ENCODE data around the gene ARHGAP35.

The ARHGAP35 gene

DNA sequence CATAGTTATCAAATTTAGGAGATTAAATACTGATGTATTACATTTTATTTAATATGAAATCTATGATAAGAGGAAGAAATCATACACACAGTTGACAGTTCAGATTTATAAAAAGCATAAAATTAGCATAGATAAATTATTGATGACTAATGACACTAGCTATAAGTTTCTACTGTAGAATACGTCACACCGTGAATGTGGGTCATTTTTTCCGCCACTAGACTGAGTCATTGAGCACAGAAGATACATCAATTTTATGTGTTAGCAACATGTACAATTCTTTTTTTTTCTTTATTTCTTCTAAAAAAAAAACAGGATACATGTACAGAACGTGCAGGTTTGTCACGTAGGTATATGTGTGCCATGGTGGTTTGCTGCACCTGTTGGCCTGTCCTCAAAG lies 32.3 kb upstream of the ARHGAP35 start:
- Histone ChIP-seq H3K9me3 (ENCODE audit: control insufficient read depth, insufficient read depth, low read length) (no peaks in the 10 kb centered on the region), H3K9ac (ENCODE audit: low read depth, low read length) (no peak overlapping the region), H3K36me3 (ENCODE audit: control insufficient read depth, insufficient read depth, low read length) (no peaks in the 10 kb centered on the region), H3K4me1 (ENCODE audit: control insufficient read depth, insufficient read depth, low read length) (no peaks in the 10 kb centered on the region), H3K4me3 (ENCODE audit: low read depth, low read length) (no peak overlapping the region), H3K27me3 (ENCODE audit: control insufficient read depth, insufficient read depth, low read length) (no peaks in the 10 kb centered on the region)

DNA sequence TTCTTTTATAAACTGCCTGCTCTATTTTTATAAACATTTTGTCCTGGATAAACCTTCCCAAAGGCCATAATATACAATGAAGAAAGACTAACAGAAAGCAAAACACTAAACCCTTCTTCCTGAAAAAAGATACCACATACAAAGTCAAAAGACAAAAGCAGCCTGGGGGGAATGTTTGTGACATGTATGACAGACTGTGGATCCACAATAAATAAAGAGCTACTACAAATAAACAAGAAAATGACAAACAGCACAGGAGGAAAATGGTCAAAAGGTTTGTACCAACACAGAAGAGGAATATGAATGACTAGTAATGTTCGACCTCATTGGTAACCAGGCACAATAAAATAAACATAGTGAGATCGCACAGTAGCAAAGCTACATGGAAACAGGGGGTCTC lies 29.9 kb upstream of the ARHGAP35 start:
- H3K4me3 ChIP-seq (ENCODE audit: low read depth, low read length) = no peak overlapping the region
- H3K9ac ChIP-seq (ENCODE audit: low read depth, low read length) = no peak overlapping the region
- H3K9me3 ChIP-seq (ENCODE audit: control insufficient read depth, insufficient read depth, low read length) = no peaks in the 10 kb centered on the region
- H3K36me3 ChIP-seq (ENCODE audit: control insufficient read depth, insufficient read depth, low read length) = no peaks in the 10 kb centered on the region
- H3K4me1 ChIP-seq (ENCODE audit: control insufficient read depth, insufficient read depth, low read length) = no peaks in the 10 kb centered on the region
- H3K27me3 ChIP-seq (ENCODE audit: control insufficient read depth, insufficient read depth, low read length) = no peaks in the 10 kb centered on the region

DNA sequence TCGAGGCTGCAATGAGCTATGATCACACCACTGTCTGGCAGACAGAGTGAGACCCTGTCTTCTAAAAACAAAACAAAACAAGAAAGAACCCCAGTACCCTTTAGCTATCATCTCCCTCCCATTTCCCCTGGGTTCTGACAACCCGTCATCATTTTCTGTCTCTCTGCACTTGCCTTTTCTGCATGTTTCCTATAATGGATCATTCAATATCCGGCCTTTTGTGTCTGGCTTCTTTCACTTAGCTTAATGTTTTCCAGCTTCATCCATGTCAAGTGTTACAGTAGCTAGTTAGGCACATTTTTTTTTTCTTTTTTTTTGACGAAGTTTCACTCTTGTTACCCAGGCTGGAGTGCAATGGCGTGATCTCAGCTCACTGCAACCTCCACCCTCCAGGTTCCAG lies 26.7 kb upstream of the ARHGAP35 start:
- Histone ChIP-seq H3K36me3 (ENCODE audit: control insufficient read depth, insufficient read depth, low read length) (peaks cover 10% of the 10 kb centered on the region), H3K4me3 (ENCODE audit: low read depth, low read length) (no peak overlapping the region), H3K4me1 (ENCODE audit: control insufficient read depth, insufficient read depth, low read length) (no peaks in the 10 kb centered on the region), H3K9ac (ENCODE audit: low read depth, low read length) (no peak overlapping the region), H3K9me3 (ENCODE audit: control insufficient read depth, insufficient read depth, low read length) (no peaks in the 10 kb centered on the region), H3K27me3 (ENCODE audit: control insufficient read depth, insufficient read depth, low read length) (no peaks in the 10 kb centered on the region)

DNA sequence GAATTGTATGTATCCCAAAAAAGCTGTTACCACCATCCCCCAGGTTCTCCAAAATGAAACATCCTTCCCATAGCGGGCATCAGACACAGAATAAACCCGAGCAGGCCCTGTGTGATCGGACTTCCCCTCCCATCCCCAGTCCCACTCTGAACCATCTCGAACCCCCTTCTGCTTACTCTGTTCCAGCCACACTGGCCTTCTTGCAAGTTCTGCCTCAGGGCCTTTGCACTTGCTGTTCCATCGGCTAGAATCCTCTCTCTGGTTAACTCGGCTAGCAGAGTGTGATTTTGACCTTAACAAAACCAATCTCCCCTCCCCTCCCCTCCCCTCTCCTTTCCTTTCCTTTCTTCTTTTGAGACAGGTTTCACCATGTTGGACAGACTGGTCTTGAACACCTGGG lies 25.8 kb upstream of the ARHGAP35 start:
- H3K36me3 ChIP-seq (ENCODE audit: control insufficient read depth, insufficient read depth, low read length) = peaks cover 15% of the 10 kb centered on the region
- no peaks in the 10 kb centered on the region for H3K27me3 ChIP-seq (ENCODE audit: control insufficient read depth, insufficient read depth, low read length)
- H3K9me3 ChIP-seq (ENCODE audit: control insufficient read depth, insufficient read depth, low read length) = no peaks in the 10 kb centered on the region
- H3K4me3 ChIP-seq (ENCODE audit: low read depth, low read length) = no peak overlapping the region
- no peak overlapping the region for H3K9ac ChIP-seq (ENCODE audit: low read depth, low read length)
- no peaks in the 10 kb centered on the region for H3K4me1 ChIP-seq (ENCODE audit: control insufficient read depth, insufficient read depth, low read length)

DNA sequence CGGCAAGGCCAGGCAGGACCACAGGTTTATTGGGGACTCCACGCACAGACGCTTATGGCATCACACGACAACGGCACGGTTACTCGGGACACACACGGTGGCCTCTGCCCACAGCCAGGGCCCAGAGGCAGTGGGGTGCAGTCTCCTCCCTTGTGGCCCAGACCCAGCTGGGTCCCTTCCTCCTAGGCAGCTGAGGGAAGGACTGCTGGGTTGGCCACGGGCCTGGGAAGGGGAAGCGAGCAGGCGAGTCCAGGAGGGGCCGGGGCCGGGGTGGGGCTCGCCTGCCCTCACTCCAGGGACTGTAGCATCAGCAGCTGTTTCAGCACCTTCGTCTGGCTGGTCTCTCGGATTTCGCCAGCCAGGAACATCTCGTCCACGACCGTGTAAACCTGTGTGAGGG lies 22.6 kb upstream of the ARHGAP35 start:
- Histone ChIP-seq H3K36me3 (ENCODE audit: control insufficient read depth, insufficient read depth, low read length) (peaks cover 19% of the 10 kb centered on the region), H3K9me3 (ENCODE audit: control insufficient read depth, insufficient read depth, low read length) (no peaks in the 10 kb centered on the region)

DNA sequence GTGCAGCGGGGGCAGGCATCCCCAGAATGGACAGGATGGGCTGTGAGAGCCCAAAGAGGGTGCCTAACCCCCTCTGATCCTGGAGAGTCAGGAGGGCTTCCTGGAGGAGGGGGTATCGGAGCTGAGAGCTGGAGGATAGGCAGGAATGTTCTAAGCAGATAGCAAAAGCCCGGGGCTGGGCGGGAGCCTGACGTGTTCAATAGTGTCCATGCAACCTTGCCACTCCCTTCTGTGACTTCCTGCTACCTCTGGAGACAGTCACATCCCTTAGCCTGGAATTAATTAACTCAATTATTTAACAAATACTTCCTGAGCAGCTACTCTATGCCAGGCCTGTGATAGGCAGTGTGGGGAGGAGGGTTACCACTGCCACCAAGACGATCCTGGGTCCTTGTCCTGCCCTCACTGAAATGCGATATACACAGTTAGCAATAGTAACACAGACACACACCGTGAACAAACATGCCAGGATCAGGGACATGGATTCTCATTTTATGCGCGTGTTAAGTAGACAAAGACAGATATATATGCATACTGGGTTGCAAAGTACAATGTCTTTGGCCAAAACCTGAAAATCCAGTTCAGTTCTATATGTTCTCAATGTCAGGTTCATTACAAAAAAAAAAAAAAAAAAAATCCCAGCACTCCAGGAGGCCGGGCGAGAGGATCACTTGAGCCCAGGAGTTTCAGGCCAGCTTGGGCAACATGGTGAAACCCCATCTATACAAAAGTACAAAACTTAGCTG lies 20.9 kb upstream of the ARHGAP35 start:
- no peaks in the 10 kb centered on the region for H3K9me3 ChIP-seq (ENCODE audit: control insufficient read depth, insufficient read depth, low read length)
- peaks cover 29% of the 10 kb centered on the region for H3K36me3 ChIP-seq (ENCODE audit: control insufficient read depth, insufficient read depth, low read length)
- H3K9ac ChIP-seq (ENCODE audit: low read depth, low read length) = no peak overlapping the region
- no peaks in the 10 kb centered on the region for H3K4me1 ChIP-seq (ENCODE audit: control insufficient read depth, insufficient read depth, low read length)
- no peaks in the 10 kb centered on the region for H3K27me3 ChIP-seq (ENCODE audit: control insufficient read depth, insufficient read depth, low read length)
- no peak overlapping the region for H3K4me3 ChIP-seq (ENCODE audit: low read depth, low read length)

More for the DNA sequence above, 22.6 kb upstream of the ARHGAP35 start:
- no peaks in the 10 kb centered on the region for H3K27me3 ChIP-seq (ENCODE audit: control insufficient read depth, insufficient read depth, low read length)
- H3K9ac ChIP-seq (ENCODE audit: low read depth, low read length) = no peak overlapping the region
- H3K4me3 ChIP-seq (ENCODE audit: low read depth, low read length) = no peak overlapping the region
- no peaks in the 10 kb centered on the region for H3K4me1 ChIP-seq (ENCODE audit: control insufficient read depth, insufficient read depth, low read length)

DNA sequence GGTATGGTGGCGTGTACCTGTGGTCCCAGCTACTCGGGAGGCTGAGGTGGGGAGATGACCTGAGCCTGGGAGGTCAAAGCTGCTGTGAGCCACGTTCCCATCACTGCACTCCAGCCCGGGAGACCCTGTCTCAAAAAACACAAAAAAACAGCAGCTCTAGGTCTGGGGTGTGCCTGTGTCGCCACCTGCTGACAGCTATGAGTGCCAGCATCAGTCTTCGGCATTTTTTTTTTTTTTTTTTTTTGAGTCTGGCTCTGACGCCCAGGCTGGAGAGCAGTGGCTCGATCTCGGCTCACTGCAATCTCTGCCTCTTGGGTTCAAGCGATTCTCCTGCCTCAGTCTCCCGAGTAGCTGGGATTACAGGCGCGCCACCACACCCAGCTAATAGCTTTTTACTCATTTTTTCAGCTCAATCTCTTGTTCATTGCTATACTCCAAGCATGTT lies 20.3 kb upstream of the ARHGAP35 start:
- Histone ChIP-seq H3K9ac (ENCODE audit: low read depth, low read length) (no peak overlapping the region), H3K4me3 (ENCODE audit: low read depth, low read length) (no peak overlapping the region), H3K9me3 (ENCODE audit: control insufficient read depth, insufficient read depth, low read length) (no peaks in the 10 kb centered on the region), H3K4me1 (ENCODE audit: control insufficient read depth, insufficient read depth, low read length) (no peaks in the 10 kb centered on the region), H3K27me3 (ENCODE audit: control insufficient read depth, insufficient read depth, low read length) (no peaks in the 10 kb centered on the region), H3K36me3 (ENCODE audit: control insufficient read depth, insufficient read depth, low read length) (peaks cover 29% of the 10 kb centered on the region)

DNA sequence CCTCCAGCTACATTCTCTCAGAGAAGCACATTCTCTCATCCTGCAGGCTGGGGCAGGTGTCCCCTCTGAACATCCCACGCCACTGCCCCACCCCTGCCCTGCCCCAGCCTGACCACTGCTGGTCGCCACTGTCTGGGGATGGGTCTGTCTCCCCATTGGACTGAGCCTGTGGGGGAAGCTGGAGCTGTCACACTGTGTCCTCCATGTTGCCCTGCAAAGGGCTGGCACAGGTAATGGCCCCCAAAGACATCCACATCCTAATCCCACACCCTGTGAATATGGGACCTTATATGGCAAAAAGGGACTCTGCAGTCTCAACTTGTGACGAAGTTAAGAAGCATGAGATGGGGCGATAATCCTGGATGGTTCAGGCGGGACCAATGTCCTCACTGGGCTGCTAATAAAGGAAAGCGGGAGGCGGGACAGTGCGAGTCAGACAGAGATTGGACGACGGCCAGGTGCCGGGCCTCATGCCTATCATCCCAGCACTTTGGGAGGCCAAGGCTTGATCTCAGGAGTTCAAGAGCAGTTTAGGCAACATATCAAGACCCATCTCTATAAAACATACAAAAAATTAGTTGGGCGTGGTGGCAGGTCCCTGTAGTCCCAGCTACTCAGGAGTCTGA lies 19.2 kb upstream of the ARHGAP35 start:
- H3K9ac ChIP-seq (ENCODE audit: low read depth, low read length) = no peak overlapping the region

DNA sequence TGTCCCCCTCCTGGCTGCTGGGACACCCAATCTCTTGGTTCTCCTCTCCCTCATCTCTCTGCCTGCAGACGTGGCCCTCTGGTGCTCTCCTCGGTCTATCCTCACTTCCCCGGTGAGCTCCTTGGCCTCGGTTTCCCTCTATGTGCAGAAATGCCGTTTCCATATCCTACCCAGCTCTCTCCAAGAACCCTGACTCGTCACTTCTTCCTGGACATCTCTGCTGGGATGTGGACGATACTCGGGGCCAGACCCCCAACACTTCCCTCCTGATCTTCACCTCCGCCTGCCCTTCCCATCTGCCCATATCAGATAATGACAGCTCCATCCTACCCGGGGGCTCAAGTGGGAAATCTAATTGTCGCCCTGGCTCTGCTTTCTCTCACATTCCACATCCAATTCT lies 18.0 kb upstream of the ARHGAP35 start:
- no peak overlapping the region for H3K4me3 ChIP-seq (ENCODE audit: low read depth, low read length)
- H3K9ac ChIP-seq (ENCODE audit: low read depth, low read length) = no peak overlapping the region
- H3K9me3 ChIP-seq (ENCODE audit: control insufficient read depth, insufficient read depth, low read length) = no peaks in the 10 kb centered on the region
- no peaks in the 10 kb centered on the region for H3K4me1 ChIP-seq (ENCODE audit: control insufficient read depth, insufficient read depth, low read length)
- no peaks in the 10 kb centered on the region for H3K27me3 ChIP-seq (ENCODE audit: control insufficient read depth, insufficient read depth, low read length)
- peaks cover 31% of the 10 kb centered on the region for H3K36me3 ChIP-seq (ENCODE audit: control insufficient read depth, insufficient read depth, low read length)

More for the DNA sequence above, 19.2 kb upstream of the ARHGAP35 start:
- H3K36me3 ChIP-seq (ENCODE audit: control insufficient read depth, insufficient read depth, low read length) = peaks cover 29% of the 10 kb centered on the region
- H3K9me3 ChIP-seq (ENCODE audit: control insufficient read depth, insufficient read depth, low read length) = no peaks in the 10 kb centered on the region
- no peaks in the 10 kb centered on the region for H3K4me1 ChIP-seq (ENCODE audit: control insufficient read depth, insufficient read depth, low read length)
- H3K27me3 ChIP-seq (ENCODE audit: control insufficient read depth, insufficient read depth, low read length) = no peaks in the 10 kb centered on the region
- no peak overlapping the region for H3K4me3 ChIP-seq (ENCODE audit: low read depth, low read length)

DNA sequence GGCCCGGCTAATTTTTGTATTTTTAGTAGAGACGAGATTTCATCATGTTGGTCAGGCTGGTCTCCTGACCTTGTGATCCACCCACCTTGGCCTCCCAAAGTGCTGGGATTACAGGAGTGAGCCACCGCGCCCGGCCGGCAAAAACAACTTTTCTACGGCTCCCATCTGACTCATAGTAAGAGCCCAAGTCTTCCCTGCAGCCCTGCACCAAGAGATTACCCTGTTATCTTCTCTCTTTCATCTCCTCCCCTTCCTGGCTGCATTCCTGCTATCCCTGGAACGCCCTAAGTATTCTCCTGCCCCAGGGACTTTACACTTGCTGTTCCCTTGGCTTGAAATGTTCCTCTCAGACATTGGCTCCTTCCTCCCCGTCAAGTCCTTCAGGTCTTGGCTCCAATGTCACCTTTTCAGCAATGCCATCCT lies 16.7 kb upstream of the ARHGAP35 start:
- Histone ChIP-seq H3K27me3 (ENCODE audit: control insufficient read depth, insufficient read depth, low read length) (no peaks in the 10 kb centered on the region), H3K9me3 (ENCODE audit: control insufficient read depth, insufficient read depth, low read length) (no peaks in the 10 kb centered on the region), H3K36me3 (ENCODE audit: control insufficient read depth, insufficient read depth, low read length) (peaks cover 24% of the 10 kb centered on the region), H3K4me3 (ENCODE audit: low read depth, low read length) (no peak overlapping the region), H3K4me1 (ENCODE audit: control insufficient read depth, insufficient read depth, low read length) (no peaks in the 10 kb centered on the region), H3K9ac (ENCODE audit: low read depth, low read length) (no peak overlapping the region)

DNA sequence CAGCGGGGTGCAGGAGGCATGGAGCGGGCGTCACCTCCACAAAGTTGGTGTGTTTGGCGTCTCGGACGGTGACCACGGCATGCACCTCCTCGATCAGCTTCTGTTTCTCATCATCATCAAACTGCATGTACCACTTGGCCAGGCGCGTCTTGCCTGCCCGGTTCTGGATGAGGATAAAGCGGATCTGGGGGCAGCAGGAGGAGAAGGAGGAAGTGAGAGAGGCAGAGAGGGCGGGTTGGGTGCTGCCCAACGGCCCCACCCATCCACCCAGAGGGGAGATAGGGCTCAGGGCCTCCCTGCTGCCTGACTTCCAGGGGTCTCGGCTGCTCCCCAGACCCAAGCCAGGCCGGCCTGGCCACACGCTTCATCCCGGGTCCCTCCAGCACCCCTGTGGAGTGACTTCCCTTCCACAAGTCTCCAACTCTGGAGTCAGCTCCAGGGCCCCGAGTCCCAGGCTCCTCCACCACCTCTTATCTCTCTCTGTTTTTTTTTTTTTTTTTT lies 14.8 kb upstream of the ARHGAP35 start:
- no peak overlapping the region for H3K9ac ChIP-seq (ENCODE audit: low read depth, low read length)
- H3K36me3 ChIP-seq (ENCODE audit: control insufficient read depth, insufficient read depth, low read length) = peaks cover 19% of the 10 kb centered on the region
- H3K4me3 ChIP-seq (ENCODE audit: low read depth, low read length) = no peak overlapping the region
- no peaks in the 10 kb centered on the region for H3K27me3 ChIP-seq (ENCODE audit: control insufficient read depth, insufficient read depth, low read length)
- no peaks in the 10 kb centered on the region for H3K4me1 ChIP-seq (ENCODE audit: control insufficient read depth, insufficient read depth, low read length)
- no peaks in the 10 kb centered on the region for H3K9me3 ChIP-seq (ENCODE audit: control insufficient read depth, insufficient read depth, low read length)

DNA sequence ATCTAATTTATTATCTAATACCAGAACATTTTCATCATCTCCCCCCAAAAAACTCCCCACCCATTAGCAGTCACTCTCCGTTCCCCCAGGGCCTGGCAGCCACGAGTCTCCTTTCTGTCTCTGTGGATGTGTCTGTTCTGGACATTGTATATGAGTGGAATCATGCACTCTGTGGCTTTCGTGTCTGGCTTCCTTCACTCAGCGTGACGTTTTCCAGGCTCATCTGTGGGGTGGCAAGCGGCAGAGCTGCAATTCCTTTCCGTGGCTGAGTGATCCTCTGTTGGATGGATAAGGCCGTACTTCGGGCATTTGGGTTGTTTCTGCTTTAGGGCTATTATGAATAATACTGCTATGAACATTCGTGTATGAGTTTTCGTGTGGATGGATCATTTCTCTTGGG lies 13.3 kb upstream of the ARHGAP35 start:
- H3K9me3 ChIP-seq (ENCODE audit: control insufficient read depth, insufficient read depth, low read length) = no peaks in the 10 kb centered on the region
- H3K4me1 ChIP-seq (ENCODE audit: control insufficient read depth, insufficient read depth, low read length) = no peaks in the 10 kb centered on the region
- no peak overlapping the region for H3K9ac ChIP-seq (ENCODE audit: low read depth, low read length)
- H3K36me3 ChIP-seq (ENCODE audit: control insufficient read depth, insufficient read depth, low read length) = peaks cover 19% of the 10 kb centered on the region
- no peak overlapping the region for H3K4me3 ChIP-seq (ENCODE audit: low read depth, low read length)
- H3K27me3 ChIP-seq (ENCODE audit: control insufficient read depth, insufficient read depth, low read length) = no peaks in the 10 kb centered on the region
